ES-I3 (cell line): ENCODE results near the gene GTPBP4.

Experiments
- H3K36me3 ChIP-seq: 2 replicates; pipeline ENCODE4 v1.6.1; 2013; ENCODE audit warnings: mild to moderate bottlenecking, low read length, control low read depth, moderate library complexity; ENCODE audit not compliant: insufficient read depth
- H3K4me1 ChIP-seq: 2 replicates; pipeline ENCODE4 v1.6.1; 2013; ENCODE audit warnings: mild to moderate bottlenecking, control low read depth, low read length; ENCODE audit not compliant: insufficient read depth
- H3K9ac ChIP-seq: 2 replicates; pipeline ENCODE4 v1.6.1; 2013; ENCODE audit warnings: low read depth, mild to moderate bottlenecking, low read length, moderate library complexity
- H3K9me3 ChIP-seq: 2 replicates; pipeline ENCODE4 v1.6.1; 2013; ENCODE audit warnings: mild to moderate bottlenecking, low read length, moderate library complexity; ENCODE audit not compliant: control insufficient read depth, insufficient read depth

Gene GTPBP4

DNA sequence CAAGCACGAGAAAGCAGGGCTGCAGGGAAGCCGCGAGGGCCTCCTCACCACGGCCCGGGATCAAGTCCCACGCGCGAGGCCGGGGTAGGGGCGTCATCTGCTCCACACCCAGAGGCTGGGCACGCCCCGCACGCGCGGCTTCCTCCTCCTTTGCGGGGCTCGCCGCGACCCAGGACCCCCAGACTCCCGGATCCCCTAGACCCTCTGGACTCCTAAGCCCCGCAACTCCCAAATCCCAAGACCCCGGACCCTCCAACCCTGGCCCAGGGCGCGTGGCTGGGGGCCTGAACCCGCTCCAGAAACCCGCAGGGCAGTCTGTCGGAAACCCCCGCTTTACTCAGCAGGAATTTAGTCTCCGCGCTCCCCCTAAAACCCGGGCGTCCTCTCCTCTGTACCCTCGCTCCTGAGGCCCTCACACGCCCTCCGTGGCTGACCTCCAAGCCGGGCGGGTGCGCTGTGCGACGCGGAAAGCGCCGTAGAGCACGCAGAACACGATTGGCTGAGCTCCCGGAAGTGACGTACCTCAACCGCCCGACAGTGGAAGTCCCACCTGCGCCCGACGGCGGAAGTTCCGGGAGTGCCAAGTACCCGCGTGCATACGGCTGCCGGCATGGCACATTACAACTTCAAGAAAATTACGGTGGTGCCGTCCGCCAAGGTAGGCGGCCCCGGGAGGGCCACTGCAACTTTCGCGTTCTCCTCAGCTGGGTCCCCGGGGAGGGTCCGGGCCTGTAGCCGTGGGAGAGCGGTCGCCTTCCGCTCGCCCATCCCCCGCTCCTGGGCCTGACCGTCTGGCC lies at the start of gene GTPBP4:
Gene GTPBP4 (plus strand): TSS at position 565 of the 797 bp plus-strand sequence. CDS start 46 bp downstream, at position 611.
- peaks cover 5% of the 10 kb centered on the region for H3K36me3 ChIP-seq
- H3K9me3 ChIP-seq, result no peaks in the 10 kb centered on the region
- peak within 1 kb of the TSS; percentile 95 for H3K9ac ChIP-seq
- peaks cover 3% of the 10 kb centered on the region; the same call in 1 of the 2 replicates for H3K4me1 ChIP-seq

DNA sequence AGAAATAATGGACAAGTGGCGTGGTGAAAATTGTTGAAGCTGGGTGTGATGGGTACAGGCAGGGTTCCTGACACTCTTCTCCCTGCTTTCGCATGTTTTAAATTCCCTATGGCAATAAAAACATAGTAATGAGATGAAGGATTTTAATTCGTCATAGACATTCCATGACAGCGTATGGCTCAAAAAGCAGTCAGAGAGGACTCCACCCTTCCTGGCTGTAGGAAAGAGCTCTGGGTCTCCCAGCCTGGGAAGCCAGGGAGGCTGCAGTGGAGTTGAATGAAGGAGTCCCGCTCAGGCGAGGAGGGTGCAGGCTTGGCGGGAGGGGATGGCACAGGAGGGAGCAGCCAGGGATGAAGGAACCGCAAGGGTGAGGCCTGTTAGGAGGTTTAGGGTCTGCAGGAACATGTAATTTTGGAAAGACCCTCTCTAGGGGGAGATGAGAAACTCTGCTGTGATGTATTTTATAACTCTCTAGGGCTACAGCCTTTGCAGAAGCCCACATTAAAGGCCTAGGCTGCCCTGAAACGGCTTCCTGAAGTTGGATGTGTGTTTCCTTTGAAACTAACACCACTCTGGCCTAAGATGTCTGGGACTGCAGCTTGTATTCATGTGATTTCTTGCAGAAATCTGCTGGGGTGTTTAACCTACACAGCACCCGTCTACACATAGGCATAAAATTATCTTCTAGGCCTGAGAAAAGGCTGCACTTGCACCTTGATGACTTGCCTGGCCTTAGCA lies 49.1 kb upstream of the GTPBP4 start:
- Histone ChIP-seq H3K36me3 (no peaks in the 10 kb centered on the region), H3K4me1 (no peaks in the 10 kb centered on the region), H3K9ac (no peak overlapping the region), H3K9me3 (no peaks in the 10 kb centered on the region)

DNA sequence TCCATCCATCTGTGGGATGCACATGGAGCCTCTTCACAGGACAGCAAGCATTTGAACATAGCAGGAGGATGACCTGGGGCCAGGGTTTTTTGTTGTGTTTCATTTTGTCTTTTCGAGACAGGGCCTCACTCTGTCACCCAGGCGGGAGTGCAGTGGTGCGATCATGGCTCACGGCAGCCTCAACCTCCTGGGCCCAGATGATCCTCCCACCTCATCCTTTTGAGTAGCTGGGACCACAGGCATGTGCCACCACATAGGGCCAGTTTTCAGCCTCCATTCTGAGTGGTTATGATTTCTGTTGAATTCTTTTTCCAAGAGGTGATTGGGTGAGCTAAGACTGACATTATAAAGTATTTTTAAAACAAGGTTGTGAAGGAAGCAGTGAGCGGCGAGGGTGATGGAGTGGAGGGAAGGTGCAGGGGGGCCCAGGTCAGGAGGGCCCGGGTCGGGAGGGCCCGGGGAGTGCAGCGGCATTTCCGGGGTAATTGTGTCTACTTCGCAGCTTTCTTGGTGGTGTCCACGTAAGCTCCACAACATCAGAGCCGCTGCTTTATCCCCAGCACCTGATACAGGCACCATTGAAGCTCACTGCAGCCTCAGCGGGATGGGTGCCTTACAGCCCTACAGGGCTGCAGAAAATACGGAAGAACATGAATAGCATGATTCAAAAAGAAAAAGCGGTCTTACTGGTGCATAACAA lies 44.8 kb upstream of the GTPBP4 start:
- H3K36me3 ChIP-seq, result no peaks in the 10 kb centered on the region
- H3K9me3 ChIP-seq, result no peaks in the 10 kb centered on the region
- H3K9ac ChIP-seq, result no peak overlapping the region
- H3K4me1 ChIP-seq, result no peaks in the 10 kb centered on the region

DNA sequence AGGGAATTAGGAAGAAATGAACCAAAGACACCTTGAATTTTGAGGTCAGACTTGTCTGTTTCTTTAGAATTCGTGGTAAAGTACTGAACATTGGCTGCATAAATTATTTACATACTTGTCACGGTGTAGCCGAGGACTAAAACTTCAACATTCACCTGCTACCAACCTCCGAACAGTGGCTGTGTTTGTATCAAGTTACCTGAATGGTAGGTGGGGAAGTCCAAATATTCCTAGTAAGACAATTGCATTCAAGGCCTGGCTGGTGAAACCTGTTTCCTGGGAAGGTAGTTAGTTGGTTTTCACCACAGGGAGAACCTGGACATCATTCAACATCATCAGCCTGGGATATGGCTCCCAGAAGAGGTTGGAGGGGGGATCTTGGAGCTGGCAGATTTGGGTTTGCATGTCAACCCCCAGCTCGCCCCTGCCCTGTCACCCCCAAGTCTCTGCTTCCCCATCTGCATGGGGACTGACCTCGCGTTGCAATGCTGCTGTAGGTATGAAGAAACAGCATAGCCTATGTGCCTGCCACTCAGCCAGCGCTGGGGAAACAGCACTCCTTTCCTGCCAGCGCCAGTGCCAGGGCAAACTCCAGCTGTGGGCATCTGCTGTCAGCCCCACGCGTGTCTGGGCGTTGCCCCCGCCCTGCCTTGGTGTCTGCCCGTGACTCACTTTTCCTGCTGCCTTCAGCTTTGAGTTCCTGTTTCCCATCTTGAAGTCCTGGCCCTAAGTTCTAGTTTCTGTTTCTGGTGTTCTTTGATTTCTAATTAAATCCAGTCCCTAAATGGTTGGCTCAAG lies 44.0 kb upstream of the GTPBP4 start:
- Histone ChIP-seq H3K36me3 (no peaks in the 10 kb centered on the region), H3K9ac (no peak overlapping the region), H3K4me1 (no peaks in the 10 kb centered on the region), H3K9me3 (no peaks in the 10 kb centered on the region)

DNA sequence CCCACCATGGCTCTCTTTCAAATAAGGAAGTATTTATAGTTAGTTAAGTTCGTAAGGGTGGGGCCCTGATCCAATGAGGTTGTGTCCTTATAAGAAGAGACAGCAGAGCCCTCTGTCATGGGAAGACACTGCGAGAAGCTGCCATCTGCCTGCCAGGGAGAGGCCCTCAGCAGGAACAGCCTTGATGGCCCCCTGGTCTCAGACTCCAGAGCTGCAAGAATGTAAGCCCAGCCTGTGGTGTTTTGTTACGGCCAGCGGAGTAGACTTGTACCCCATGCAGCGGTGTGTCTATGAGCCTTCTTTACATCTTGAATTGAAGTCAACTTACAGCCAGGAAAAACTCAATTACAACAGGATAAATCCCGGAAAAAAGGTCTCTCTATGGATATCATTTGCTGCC lies 42.5 kb upstream of the GTPBP4 start:
- Histone ChIP-seq H3K4me1 (no peaks in the 10 kb centered on the region), H3K9me3 (no peaks in the 10 kb centered on the region), H3K9ac (no peak overlapping the region), H3K36me3 (no peaks in the 10 kb centered on the region)

DNA sequence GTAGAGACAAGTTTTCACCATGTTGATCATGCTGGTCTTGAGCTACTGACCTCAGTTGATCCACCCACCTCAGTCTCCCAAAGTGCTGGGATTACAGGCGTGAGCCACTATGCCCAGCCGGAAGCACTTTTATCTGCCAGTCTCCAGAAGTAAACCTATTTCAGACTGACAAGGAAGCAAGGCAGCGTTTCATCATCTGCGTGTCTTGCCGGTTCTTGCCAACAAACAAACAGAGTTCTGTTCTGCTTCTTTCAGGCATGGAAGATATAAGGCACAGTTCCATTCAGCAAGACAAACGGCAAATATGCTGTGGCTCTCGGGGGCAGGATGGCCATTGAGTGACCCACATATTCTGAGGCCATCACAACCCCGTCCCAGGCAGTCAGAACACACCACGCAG lies 41.2 kb upstream of the GTPBP4 start:
- Histone ChIP-seq H3K9me3 (no peaks in the 10 kb centered on the region), H3K36me3 (no peaks in the 10 kb centered on the region), H3K9ac (no peak overlapping the region), H3K4me1 (no peaks in the 10 kb centered on the region)

DNA sequence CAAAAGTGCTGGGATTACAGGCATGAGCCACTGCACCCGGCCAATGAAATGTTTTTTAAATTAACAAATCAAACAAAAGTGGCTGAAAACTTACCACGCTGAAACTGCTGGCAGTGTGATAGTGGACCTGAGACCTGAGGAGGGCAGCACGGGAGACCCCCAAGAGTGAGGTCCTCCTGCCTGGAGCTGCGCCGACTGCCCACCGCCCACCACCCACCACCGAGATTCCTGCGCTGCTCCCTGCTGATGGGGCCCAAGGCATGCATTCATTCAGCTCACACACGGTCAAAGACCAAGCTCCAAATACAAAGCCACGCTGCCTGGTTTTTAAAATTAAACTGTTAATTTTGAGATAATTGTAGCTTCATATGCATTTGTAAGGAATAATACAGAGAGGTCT lies 40.4 kb upstream of the GTPBP4 start:
- Histone ChIP-seq H3K4me1 (no peaks in the 10 kb centered on the region), H3K9me3 (no peaks in the 10 kb centered on the region), H3K36me3 (no peaks in the 10 kb centered on the region), H3K9ac (no peak overlapping the region)

DNA sequence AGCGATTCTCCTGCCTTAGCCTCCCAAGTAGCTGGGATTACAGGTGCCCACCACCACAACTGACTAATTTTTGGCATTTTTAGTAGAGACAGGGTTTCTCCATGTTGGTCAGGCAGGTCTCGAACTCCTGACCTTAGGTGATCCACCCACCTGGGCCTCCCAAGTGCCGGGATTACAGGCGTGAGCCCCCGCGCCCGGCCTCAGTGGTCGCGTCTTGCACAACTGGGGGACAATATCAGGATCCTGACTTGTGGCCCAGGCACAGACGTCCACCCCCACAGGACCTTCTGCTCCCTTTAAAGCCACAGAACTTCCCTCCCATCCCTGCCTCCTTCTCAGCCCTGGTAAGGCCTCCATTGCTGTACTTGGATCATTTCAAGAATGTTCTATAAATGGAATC lies 39.9 kb upstream of the GTPBP4 start:
- no peaks in the 10 kb centered on the region for H3K9me3 ChIP-seq
- no peak overlapping the region for H3K9ac ChIP-seq
- H3K4me1 ChIP-seq, result no peaks in the 10 kb centered on the region
- no peaks in the 10 kb centered on the region for H3K36me3 ChIP-seq

DNA sequence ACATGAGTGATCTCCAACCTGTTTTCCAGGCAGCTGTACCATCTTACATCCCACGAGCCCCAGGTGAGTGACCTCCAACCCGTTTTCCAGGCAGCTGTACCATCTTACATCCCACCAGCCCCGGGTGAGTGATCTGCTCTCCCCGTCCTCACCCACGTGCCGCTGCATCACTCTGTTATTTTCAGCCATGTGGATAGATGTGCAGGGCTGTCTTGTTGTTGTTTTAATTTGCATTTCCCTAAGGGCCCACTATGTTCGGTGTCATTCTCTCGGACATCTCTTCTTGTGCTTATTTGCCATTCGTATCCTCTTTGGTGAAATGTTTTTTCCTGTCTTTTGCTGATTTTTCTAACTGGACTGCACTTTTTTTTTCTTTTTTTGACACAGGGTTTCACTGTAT lies 38.8 kb upstream of the GTPBP4 start:
- Histone ChIP-seq H3K4me1 (no peaks in the 10 kb centered on the region), H3K9me3 (no peaks in the 10 kb centered on the region), H3K36me3 (no peaks in the 10 kb centered on the region), H3K9ac (no peak overlapping the region)

DNA sequence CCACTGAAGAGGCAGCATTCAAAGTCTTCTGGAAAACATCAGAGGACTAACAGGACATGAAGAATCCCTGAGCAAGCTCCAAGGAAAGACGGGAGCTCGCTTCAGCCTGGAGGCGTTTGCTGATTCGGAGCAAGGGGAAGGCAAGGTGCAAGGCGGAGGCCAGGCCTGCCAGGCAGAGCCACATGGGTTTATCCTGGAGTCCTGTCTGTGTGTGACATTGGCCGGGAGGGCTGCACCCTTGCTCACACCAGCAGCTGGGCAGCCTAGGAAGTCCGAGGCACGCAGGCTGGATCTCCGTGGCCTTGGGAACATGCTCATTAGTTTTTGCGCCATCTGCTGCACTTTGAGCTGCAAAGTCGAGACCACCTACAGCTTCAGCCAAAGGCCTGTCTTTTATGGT lies 34.4 kb upstream of the GTPBP4 start:
- H3K4me1 ChIP-seq, result no peaks in the 10 kb centered on the region
- H3K9ac ChIP-seq, result no peak overlapping the region
- no peaks in the 10 kb centered on the region for H3K9me3 ChIP-seq
- H3K36me3 ChIP-seq, result no peaks in the 10 kb centered on the region

DNA sequence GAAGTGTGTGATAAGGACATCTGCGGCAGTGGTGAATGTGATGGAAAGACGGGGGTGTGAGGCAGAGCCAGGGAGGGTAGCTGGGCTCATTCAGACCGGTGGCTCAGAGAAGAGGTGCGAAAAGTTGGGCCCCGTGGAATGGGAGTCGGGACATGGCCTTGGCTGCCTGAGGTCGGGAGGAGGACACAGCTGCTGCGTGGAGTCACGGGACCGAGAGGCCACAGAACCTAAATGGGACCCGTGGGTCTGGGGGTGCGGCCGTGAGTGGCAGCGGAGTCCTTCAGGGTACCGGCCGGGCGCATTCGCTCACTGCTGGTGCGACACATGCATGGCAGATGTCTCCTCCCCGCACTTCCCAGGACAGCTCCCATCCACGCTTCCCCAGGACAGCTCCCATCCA lies 33.8 kb upstream of the GTPBP4 start:
- Histone ChIP-seq H3K36me3 (no peaks in the 10 kb centered on the region), H3K4me1 (no peaks in the 10 kb centered on the region), H3K9ac (no peak overlapping the region), H3K9me3 (no peaks in the 10 kb centered on the region)

DNA sequence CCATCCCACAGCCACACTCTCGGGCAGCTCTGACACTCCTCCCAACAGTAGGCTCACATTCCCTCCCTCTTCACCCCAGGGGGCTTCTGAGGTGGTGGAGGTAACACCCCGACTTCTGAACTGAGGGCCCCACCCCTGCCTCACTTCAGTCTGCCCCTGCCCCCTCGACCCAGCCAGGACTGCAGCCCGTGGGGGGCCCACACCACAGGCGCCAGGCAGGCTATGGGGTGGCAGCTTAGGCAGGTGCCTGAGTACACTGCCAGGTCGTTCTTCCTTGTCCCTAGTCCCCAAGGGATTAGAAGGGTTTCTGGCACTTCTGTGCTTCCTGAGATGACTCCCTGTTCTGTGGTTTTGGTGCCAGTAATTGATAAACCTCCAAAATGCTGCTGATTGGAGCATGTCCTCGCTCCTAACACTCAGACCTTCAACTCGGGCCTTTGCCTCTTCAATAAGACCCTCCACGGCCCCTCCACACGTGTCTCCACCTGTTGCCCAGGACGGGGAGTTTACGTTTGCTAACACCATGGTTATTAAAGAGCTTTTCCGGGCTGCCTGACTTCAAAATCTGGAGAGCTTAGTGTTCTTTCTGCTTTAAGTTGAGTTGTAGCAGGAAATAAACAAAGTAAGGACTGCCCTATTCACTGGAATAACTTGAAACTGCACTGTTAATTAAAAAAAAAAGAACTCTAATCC lies 33.0 kb upstream of the GTPBP4 start:
- no peaks in the 10 kb centered on the region for H3K4me1 ChIP-seq
- no peak overlapping the region for H3K9ac ChIP-seq
- no peaks in the 10 kb centered on the region for H3K36me3 ChIP-seq
- H3K9me3 ChIP-seq, result no peaks in the 10 kb centered on the region

DNA sequence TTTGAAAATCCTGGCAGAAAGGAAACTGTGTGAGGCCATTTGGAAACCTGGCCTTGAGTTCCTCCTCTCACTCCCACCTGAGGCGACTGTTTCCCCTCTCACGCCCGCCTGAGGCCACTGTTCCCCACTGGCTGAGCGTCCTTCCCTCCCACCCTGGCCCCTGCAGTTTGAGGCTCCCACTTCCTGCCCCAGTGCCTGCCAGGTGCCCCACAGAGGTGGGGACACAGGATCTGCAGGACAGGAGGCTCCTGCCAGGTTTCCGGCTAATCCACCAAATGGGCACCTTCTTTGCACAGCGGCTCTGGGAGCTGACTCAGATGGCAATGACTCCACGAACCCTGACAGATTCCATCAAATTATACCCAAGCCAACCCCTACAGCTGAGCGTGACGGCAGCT lies 32.4 kb upstream of the GTPBP4 start:
- Histone ChIP-seq H3K9me3 (no peaks in the 10 kb centered on the region), H3K36me3 (no peaks in the 10 kb centered on the region), H3K4me1 (no peaks in the 10 kb centered on the region), H3K9ac (no peak overlapping the region)

DNA sequence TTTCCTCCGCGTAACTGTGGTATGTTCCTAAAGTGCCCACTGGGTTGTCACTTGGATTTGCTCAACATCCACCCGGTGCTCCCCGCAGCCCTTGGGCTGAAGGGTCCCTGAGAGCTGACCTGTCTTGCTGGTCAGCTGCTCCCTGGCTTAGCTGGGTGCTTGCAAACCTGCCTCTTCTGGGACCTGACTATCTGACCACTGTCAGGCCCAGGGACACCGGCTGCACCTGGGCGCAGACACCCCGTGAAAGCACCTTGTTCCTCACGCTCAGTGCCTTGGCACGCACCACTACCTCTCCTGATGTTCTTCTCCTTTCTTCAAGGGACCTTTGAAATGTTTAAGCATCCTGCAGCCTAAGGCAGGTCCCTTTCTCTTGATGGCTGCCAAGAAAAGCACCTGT lies 30.1 kb upstream of the GTPBP4 start:
- Histone ChIP-seq H3K36me3 (no peaks in the 10 kb centered on the region), H3K9me3 (no peaks in the 10 kb centered on the region)

More for the DNA sequence above, 30.1 kb upstream of the GTPBP4 start:
- Histone ChIP-seq H3K9ac (no peak overlapping the region), H3K4me1 (no peaks in the 10 kb centered on the region)
